Smooth muscle cell (in vitro differentiated cells): ENCODE measurements around the gene CLDN22. TPM values are rescaled to one million over a fixed set of nuclear protein-coding genes. Genes with fewer than 3 reads are reported as not detected.

Experiments
- DNase-seq: peaks from one replicate; lab custom pipeline; 2025; ENCODE audit not compliant: unreplicated experiment; lab: John Stamatoyannopoulos, UW
- H2AFZ ChIP-seq: fragments of 200-600 bp; sonication (generic); 2 replicates; pipeline ENCODE4 v1.6.0; 2016; ENCODE audit warnings: antibody characterized with exemption, low read depth, mild to moderate bottlenecking
- H3F3A ChIP-seq: fragments of 200-600 bp; sonication (generic); 2 replicates; pipeline ENCODE4 v1.6.0; 2017; ENCODE audit warnings: antibody characterized with exemption, low read depth
- H3K27ac ChIP-seq: fragments of 200-600 bp; sonication (generic); 2 replicates; pipeline ENCODE4 v1.5.1; 2016; ENCODE audit warnings: low read depth, mild to moderate bottlenecking
- H3K27me3 ChIP-seq: fragments of 200-600 bp; sonication (generic); 2 replicates; pipeline ENCODE4 v1.6.1; 2016; ENCODE audit warnings: low read depth, mild to moderate bottlenecking
- H3K36me3 ChIP-seq: fragments of 200-600 bp; sonication (generic); 2 replicates; pipeline ENCODE4 v1.5.1; 2016; ENCODE audit warnings: low read depth
- H3K4me1 ChIP-seq: fragments of 200-600 bp; sonication (generic); 2 replicates; pipeline ENCODE4 v1.5.1; 2016; ENCODE audit warnings: low read depth
- H3K4me2 ChIP-seq: fragments of 200-600 bp; sonication (generic); 2 replicates; pipeline ENCODE4 v1.6.0; 2016; ENCODE audit warnings: mild to moderate bottlenecking
- H3K4me3 ChIP-seq: fragments of 200-600 bp; sonication (generic); 2 replicates; pipeline ENCODE4 v1.5.1; 2016; ENCODE audit warnings: mild to moderate bottlenecking
- H3K79me2 ChIP-seq: fragments of 200-600 bp; sonication (generic); 2 replicates; pipeline ENCODE4 v1.6.0; 2016; ENCODE audit warnings: low read depth, mild to moderate bottlenecking
- H3K9ac ChIP-seq: fragments of 200-600 bp; sonication (generic); 2 replicates; pipeline ENCODE4 v1.6.0; 2016; ENCODE audit warnings: low read depth
- H3K9me3 ChIP-seq: fragments of 200-600 bp; sonication (generic); replicated peaks from 2 replicates; pipeline ENCODE4 v1.5.1; 2016; ENCODE audit warnings: low read depth
- H4K20me1 ChIP-seq: fragments of 200-600 bp; sonication (generic); 2 replicates; pipeline ENCODE4 v1.6.0; 2016; ENCODE audit warnings: low read depth
- WGBS: methylation state at CpG from one replicate; pipeline ENCODE4 v1.1.7; 2016; ENCODE audit warnings: low lambda C conversion rate; 5-methylcytosine and 5-hydroxymethylcytosine counted together
- polyA plus RNA-seq: library from polyadenylated mRNA; unstranded; fragments of >200 nt; fragmentation: Nextera tagmentation; extraction: Ambion mirVana; gene quantifications from 2 replicates; pipeline ENCODE4 v1.2.1, GENCODE V29; 2016
- total RNA-seq: library from RNA; depleted of rRNA; stranded (reverse); fragments of >200 nt; gene quantifications from 2 replicates; pipeline ENCODE4 v1.2.3, GENCODE V29; 2014
- TF ChIP-seq, protein P1 (sequence below): fragments of 200-600 bp; sonication (generic); IDR thresholded peaks from 2 replicates; pipeline ENCODE4 v1.5.1; 2017; ENCODE audit warnings: borderline replicate concordance, mild to moderate bottlenecking, antibody characterized with exemption; ENCODE audit not compliant: insufficient read depth, poor library complexity, severe bottlenecking

The CLDN22 gene
- total and polyA plus RNA-seq, 2 experiments from 2014 or later, result 0.08 TPM; not detected in 1

DNA sequence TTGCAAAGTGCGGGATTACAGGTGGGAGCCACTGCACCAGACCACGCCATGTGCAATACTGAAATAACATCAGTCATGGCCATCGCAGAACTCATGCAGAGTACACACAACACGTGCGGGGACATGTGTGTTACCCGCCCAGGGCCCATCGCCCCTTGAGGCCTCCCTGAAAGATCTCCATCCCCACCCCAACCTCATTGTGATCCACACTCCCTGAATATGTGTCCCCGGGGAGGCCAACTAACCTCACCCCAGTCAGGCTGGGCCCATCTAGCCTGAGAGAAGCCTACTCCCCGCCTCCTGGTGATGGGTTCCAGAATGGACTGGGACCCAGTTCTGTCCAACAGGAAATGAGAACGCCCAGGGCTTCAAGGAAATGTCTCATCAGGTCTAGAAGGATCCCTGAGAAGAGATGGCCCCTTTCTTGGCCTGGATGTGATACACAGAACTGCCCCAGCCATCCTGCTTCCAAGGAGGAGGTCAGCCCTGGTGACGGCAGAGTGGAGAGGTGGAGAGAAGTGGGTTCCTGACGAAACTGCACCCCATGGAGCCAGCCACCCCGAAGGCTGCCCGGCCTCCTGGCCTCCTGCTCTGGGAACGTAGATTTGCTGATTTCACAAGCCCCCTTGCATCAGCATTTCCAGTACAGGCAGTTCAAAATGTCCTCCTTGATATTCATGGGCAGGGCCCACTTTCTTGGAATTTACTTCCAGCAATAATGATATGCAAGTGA, 24.6 kb upstream of the CLDN22 start:
- no peaks in the 10 kb centered on the region for H3K4me1 ChIP-seq
- H3K4me3 ChIP-seq, result no peak overlapping the region
- no peaks in the 10 kb centered on the region for H3K27me3 ChIP-seq
- H3K9me3 ChIP-seq, result no peaks in the 10 kb centered on the region
- TF ChIP-seq, protein P1, sequence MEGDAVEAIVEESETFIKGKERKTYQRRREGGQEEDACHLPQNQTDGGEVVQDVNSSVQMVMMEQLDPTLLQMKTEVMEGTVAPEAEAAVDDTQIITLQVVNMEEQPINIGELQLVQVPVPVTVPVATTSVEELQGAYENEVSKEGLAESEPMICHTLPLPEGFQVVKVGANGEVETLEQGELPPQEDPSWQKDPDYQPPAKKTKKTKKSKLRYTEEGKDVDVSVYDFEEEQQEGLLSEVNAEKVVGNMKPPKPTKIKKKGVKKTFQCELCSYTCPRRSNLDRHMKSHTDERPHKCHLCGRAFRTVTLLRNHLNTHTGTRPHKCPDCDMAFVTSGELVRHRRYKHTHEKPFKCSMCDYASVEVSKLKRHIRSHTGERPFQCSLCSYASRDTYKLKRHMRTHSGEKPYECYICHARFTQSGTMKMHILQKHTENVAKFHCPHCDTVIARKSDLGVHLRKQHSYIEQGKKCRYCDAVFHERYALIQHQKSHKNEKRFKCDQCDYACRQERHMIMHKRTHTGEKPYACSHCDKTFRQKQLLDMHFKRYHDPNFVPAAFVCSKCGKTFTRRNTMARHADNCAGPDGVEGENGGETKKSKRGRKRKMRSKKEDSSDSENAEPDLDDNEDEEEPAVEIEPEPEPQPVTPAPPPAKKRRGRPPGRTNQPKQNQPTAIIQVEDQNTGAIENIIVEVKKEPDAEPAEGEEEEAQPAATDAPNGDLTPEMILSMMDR, result no peak
- H3K79me2 ChIP-seq, result no peaks in the 10 kb centered on the region
- H3K36me3 ChIP-seq, result no peaks in the 10 kb centered on the region
- H3F3A ChIP-seq, result no peaks in the 10 kb centered on the region
- no peak overlapping the region for H3K9ac ChIP-seq
- no peak overlapping the region for H3K4me2 ChIP-seq
- no peak for DNase-seq
- no peak overlapping the region for H2AFZ ChIP-seq
- 91% methylated on average over 15 of the region's 15 CpGs for WGBS
- no peak overlapping the region for H3K27ac ChIP-seq
- no peaks in the 10 kb centered on the region for H4K20me1 ChIP-seq

DNA sequence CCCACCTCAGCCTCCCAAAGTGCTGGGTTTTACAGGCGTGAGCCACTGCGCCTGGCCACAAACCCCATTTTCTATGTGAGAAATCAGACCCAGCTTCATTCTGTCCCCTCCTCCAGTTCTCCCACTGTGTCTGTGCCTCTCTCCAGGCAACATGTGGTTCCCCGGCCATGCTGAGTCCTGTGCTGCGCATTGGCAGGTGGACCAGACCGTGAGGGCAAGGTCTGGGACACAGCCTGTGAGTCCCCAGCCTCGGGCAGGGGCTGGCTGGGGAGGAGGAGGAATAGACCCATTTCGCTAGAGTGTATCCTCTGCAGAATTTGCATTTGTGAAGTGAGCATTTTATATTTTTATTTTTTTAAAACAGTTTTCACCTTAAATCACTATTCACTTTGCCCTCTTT, 23.7 kb upstream of the CLDN22 start:
- H3K27ac ChIP-seq, result no peak overlapping the region
- no peak for DNase-seq
- no peak overlapping the region for H2AFZ ChIP-seq
- TF ChIP-seq, protein P1, result no peak
- 95% methylated on average over 7 of the region's 7 CpGs for WGBS
- no peak overlapping the region for H3K4me3 ChIP-seq
- no peaks in the 10 kb centered on the region for H3K9me3 ChIP-seq
- H3K27me3 ChIP-seq, result no peaks in the 10 kb centered on the region
- H4K20me1 ChIP-seq, result no peaks in the 10 kb centered on the region
- no peak overlapping the region for H3K9ac ChIP-seq
- H3K79me2 ChIP-seq, result no peaks in the 10 kb centered on the region
- no peak overlapping the region for H3K4me2 ChIP-seq
- H3K4me1 ChIP-seq, result no peaks in the 10 kb centered on the region
- H3F3A ChIP-seq, result no peaks in the 10 kb centered on the region
- no peaks in the 10 kb centered on the region for H3K36me3 ChIP-seq

DNA sequence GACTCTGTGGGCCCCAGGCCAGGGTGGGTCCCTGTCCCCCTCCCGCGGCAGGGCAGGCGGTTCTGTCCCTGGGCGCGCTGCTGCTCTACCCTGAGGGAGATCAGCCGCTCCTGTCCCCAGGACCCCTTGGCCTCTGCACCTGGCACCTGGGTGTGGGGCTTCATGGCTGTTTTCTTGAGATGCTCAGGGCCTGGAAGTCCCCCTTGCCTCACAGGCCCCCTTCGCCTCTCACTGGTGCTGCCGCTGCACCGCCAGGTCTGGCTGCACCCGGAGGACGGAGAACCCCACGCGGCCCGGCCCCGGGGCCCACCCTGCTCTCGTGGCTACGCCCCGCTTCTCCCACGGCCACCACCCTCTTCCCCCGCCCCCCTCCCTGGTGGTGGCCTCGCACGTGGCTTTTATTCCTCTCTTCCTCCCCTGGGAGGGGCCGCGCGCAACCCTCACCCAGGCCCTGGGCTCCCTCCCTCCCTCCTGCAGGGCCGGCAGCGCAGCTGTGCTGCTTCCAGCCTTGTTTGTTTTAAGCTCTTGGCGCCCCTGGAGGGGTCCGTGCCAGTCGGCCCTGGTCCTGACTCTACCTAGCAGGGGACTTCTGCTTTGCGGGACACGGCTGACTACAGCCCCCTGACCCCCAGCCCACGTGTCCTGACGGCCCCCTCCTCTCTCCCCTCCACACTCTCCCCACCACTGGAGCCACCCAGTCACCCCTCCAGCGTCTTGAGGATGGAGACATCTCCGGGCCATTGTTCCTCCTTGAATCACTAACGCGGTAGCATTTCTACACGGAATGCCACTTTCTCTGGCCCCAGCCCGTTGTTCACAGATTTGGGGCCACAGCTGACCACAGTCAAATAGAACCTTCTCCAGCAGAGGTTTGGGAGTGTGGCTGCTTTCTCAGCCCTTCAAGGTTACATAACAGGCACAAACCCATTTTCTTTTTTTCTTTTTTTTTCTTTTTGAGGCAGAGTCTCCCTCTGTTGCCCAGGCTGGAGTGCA, 22.8 kb upstream of the CLDN22 start:
- 91% methylated on average over 22 of the region's 40 CpGs for WGBS
- H3K79me2 ChIP-seq, result no peaks in the 10 kb centered on the region

More for the DNA sequence above, 22.8 kb upstream of the CLDN22 start:
- DNase-seq, result no peak
- H3K4me2 ChIP-seq, result no peak overlapping the region
- no peaks in the 10 kb centered on the region for H4K20me1 ChIP-seq
- H3K9me3 ChIP-seq, result no peaks in the 10 kb centered on the region
- no peaks in the 10 kb centered on the region for H3K4me1 ChIP-seq
- no peak overlapping the region for H2AFZ ChIP-seq
- H3K27ac ChIP-seq, result no peak overlapping the region
- no peak overlapping the region for H3K4me3 ChIP-seq
- no peaks in the 10 kb centered on the region for H3K36me3 ChIP-seq
- TF ChIP-seq, protein P1, result no peak
- H3K9ac ChIP-seq, result no peak overlapping the region
- H3F3A ChIP-seq, result no peaks in the 10 kb centered on the region
- no peaks in the 10 kb centered on the region for H3K27me3 ChIP-seq
